Transverse colon (tissue), 4 donors: Measurements from ENCODE around the gene RSRC1. TPM values are rescaled to one million over a fixed set of nuclear protein-coding genes. Genes with fewer than 3 reads are reported as not detected.

Source experiments
- DNase-seq: peaks from one replicate; pipeline ENCODE4 v3.0.0-alpha.2; 2019
- H3K27ac ChIP-seq, 4 donors: fragments of 200-600 bp; sonication (generic); 2 replicates each; pipeline ENCODE4 v1.5.1; 2016 to 2018; ENCODE audit warnings: inconsistent platforms in 4 of 4
- H3K27me3 ChIP-seq: fragments of 200-600 bp; sonication (generic); 2 replicates; pipeline ENCODE4 v1.5.1; 2017; ENCODE audit warnings: inconsistent platforms
- H3K36me3 ChIP-seq, 4 donors: fragments of 200-600 bp; sonication (generic); 2 replicates each; pipeline ENCODE4 v1.5.1; 2017 to 2019; ENCODE audit warnings: inconsistent platforms in 4 of 4
- H3K4me1 ChIP-seq, 4 donors: fragments of 200-600 bp; sonication (generic); 2 replicates each; pipeline ENCODE4 v1.5.1; 2017 to 2020; ENCODE audit warnings: inconsistent platforms in 4 of 4
- H3K4me3 ChIP-seq, 4 donors: fragments of 200-600 bp; sonication (generic); 1 replicate in 1 of 4; 2 replicates in 3 of 4; pipeline versions ENCODE4 v1.5.1 to v1.6.1; 2017 to 2019; ENCODE audit warnings: inconsistent platforms in 4 of 4
- H3K9me3 ChIP-seq, 2 donors: fragments of 200-600 bp; sonication (generic); 2 replicates each; pipeline ENCODE4 v1.5.1; 2017 to 2019; ENCODE audit warnings: inconsistent platforms in 2 of 2
- CTCF ChIP-seq, 5 experiments: fragments of 200-600 bp in 3 of 5; fragments of 450-650 bp in 2 of 5; sonication (generic) in 3 of 5; IDR thresholded peaks; 1 replicate in 2 of 5; 2 replicates in 3 of 5; pipeline ENCODE4 v1.5.1; 2016 to 2017; ENCODE audit warnings: antibody characterized with exemption in 5 of 5, inconsistent platforms in 3 of 5, mild to moderate bottlenecking in 2 of 5, moderate library complexity in 1 of 5
- EP300 ChIP-seq: sonication (generic); formaldehyde crosslinking; IDR thresholded peaks from one replicate; pipeline ENCODE4 v1.6.1; 2017; ENCODE audit warnings: antibody characterized with exemption, low read depth
- POLR2A ChIP-seq: fragments of 450-650 bp; IDR thresholded peaks from one replicate; pipeline ENCODE4 v1.6.1; 2016; ENCODE audit warnings: antibody characterized with exemption, mild to moderate bottlenecking, moderate library complexity
- POLR2AphosphoS5 ChIP-seq, 3 donors: sonication (generic); formaldehyde crosslinking; IDR thresholded peaks; one replicate each; pipeline ENCODE4 v1.6.1; 2016; ENCODE audit warnings: antibody characterized with exemption in 3 of 3
- WGBS, 2 donors: methylation state at CpG; one replicate each; pipeline ENCODE4 v1.1.5; 2018; ENCODE audit warnings: low coverage in 1 of 2; 5-methylcytosine and 5-hydroxymethylcytosine counted together
- in situ Hi-C, 4 donors: fragments of 200-750 bp; cut with MboI; loops; one replicate each; pipeline versions ENCODE4 v1.15.0 to v1.15.1; 2017; ENCODE audit warnings: low sequenced_read_pairs in 3 of 4, low pct_ligation_motif_present in 1 of 4, low pct_unique_long_range_greater_than_20kb in 1 of 4
- intact Hi-C: fragments of 100-400 bp; cut with DNase I; formaldehyde crosslinking; loops from one replicate; pipeline ENCODE4 v1.15.1; 2023; ENCODE audit warnings: low total_unique reads
- total RNA-seq, 4 donors: library from RNA; depleted of rRNA; stranded (reverse); fragments of >200 nt; gene quantifications; one replicate each; pipeline ENCODE4 v1.1.0, GENCODE V29; 2016

Gene RSRC1
- total RNA-seq, 4 donors from 2014 or later: 5.6 to 65.1 (median 37.1) TPM

- no peak overlapping the region for H3K4me3 ChIP-seq
- 32 to 51% methylated on average over 2 of the region's 2 CpGs for WGBS, 2 donors
- DNase-seq: no peak
- in situ Hi-C loops: no loop called here
- no peak overlapping the region for H3K27ac ChIP-seq
- H3K9me3 ChIP-seq: no peaks in the 10 kb centered on the region
- TF ChIP-seq POLR2AphosphoS5 (IDR thresholded peaks at IDR 0.05) (peak in 1 of 3 donors; percentile 14), CTCF (IDR thresholded peaks at IDR 0.05) (no peak)
- intact Hi-C loops: no loop called here
- peaks cover 0 to 5% (median 0%) of the 10 kb centered on the region in 4 donors for H3K4me1 ChIP-seq
- no peaks in the 10 kb centered on the region for H3K36me3 ChIP-seq
- peaks cover 89% of the 10 kb centered on the region for H3K27me3 ChIP-seq
Measured at GRCh38 chr3:158086776-158087175, 23.1 kb upstream of the RSRC1 start.

GRCh38 chr3:158091531-158091930 is 18.4 kb upstream of the RSRC1 start:
- no peaks in the 10 kb centered on the region for H3K9me3 ChIP-seq
- intact Hi-C loops (no loop called here), in situ Hi-C loops (no loop called here)
- H3K36me3 ChIP-seq: no peaks in the 10 kb centered on the region
- no peaks in the 10 kb centered on the region for H3K4me1 ChIP-seq
- H3K4me3 ChIP-seq: no peak overlapping the region
- peaks cover 92% of the 10 kb centered on the region for H3K27me3 ChIP-seq
- WGBS, 2 donors: 33 to 34% methylated on average over 5 of the region's 5 CpGs
- TF ChIP-seq POLR2AphosphoS5 (IDR thresholded peaks at IDR 0.05) (no peak), POLR2A (no peak), EP300 (no peak), CTCF (IDR thresholded peaks at IDR 0.05) (peak in 1 of 5 experiments; percentile 13)
- no peak for DNase-seq
- no peak overlapping the region for H3K27ac ChIP-seq

- no peak for TF ChIP-seq CTCF (IDR thresholded peaks at IDR 0.05)
- TF ChIP-seq EP300: no peak
- no peak for TF ChIP-seq POLR2A
- no peak for TF ChIP-seq POLR2AphosphoS5 (IDR thresholded peaks at IDR 0.05)
- Histone ChIP-seq H3K9me3 (no peaks in the 10 kb centered on the region), H3K4me3 (no peak overlapping the region), H3K4me1 (peaks cover 0 to 15% (median 10%) of the 10 kb centered on the region in 4 donors), H3K36me3 (no peaks in the 10 kb centered on the region), H3K27ac (no peak overlapping the region), H3K27me3 (peaks cover 100% of the 10 kb centered on the region)
- no peak for DNase-seq
- 71 to 80% methylated on average over 2 of the region's 2 CpGs for WGBS, 2 donors
- in situ Hi-C loops (no loop called here), intact Hi-C loops (no loop called here)
Measured at GRCh38 chr3:158093526-158093925, 16.4 kb upstream of the RSRC1 start.

- in situ Hi-C loops (no loop called here), intact Hi-C loops (no loop called here)
- DNase-seq: no peak
- TF ChIP-seq POLR2AphosphoS5 (IDR thresholded peaks at IDR 0.05): no peak
- no peak for TF ChIP-seq CTCF (IDR thresholded peaks at IDR 0.05)
- TF ChIP-seq POLR2A: no peak
- no peak for TF ChIP-seq EP300
- peaks cover 0 to 15% (median 11%) of the 10 kb centered on the region in 4 donors for H3K4me1 ChIP-seq
- peaks cover 100% of the 10 kb centered on the region for H3K27me3 ChIP-seq
- H3K27ac ChIP-seq: no peak overlapping the region
- no peaks in the 10 kb centered on the region for H3K36me3 ChIP-seq
- no peak overlapping the region for H3K4me3 ChIP-seq
- WGBS, 2 donors: 41% methylated on average over 45 of the region's 66 CpGs; no CpG with 5 or more reads in 1 of the 2 donors
- no peaks in the 10 kb centered on the region for H3K9me3 ChIP-seq
Measured at GRCh38 chr3:158094235-158095110, 15.4 kb upstream of the RSRC1 start.
